ENCODE measurements around the gene HIVEP3. TPM values are rescaled to one million over a fixed set of nuclear protein-coding genes. Genes with fewer than 3 reads are reported as not detected.

HIVEP3 gene
- total RNA-seq, 2 donors from 2014 or later: 4.7 to 5.8 TPM

GRCh38 chr1:41823471-41823870 lies 95.3 kb downstream of the HIVEP3 start:
- H3K27me3 ChIP-seq: no peaks in the 10 kb centered on the region
- DNase-seq (ENCODE audit: low spot score): no peak

GRCh38 chr1:41822866-41823265 lies 95.9 kb downstream of the HIVEP3 start:
- H3K27me3 ChIP-seq: no peaks in the 10 kb centered on the region
- no peaks in the 10 kb centered on the region for H3K9me3 ChIP-seq
- no peak overlapping the region for H3K4me3 ChIP-seq
- peaks cover 0 to 18% of the 10 kb centered on the region in 2 donors for H3K4me1 ChIP-seq
- TF ChIP-seq CTCF (IDR thresholded peaks at IDR 0.05): no peak
- H3K36me3 ChIP-seq: no peaks in the 10 kb centered on the region
- DNase-seq (ENCODE audit: low spot score): no peak
- H3K27ac ChIP-seq: peak overlapping the region in 1 of 2 donors; percentile 52

More at GRCh38 chr1:41823471-41823870, 95.3 kb downstream of the HIVEP3 start:
- H3K27ac ChIP-seq: peak overlapping the region in 1 of 2 donors; percentile 52
- no peak for TF ChIP-seq CTCF (IDR thresholded peaks at IDR 0.05)
- no peak overlapping the region for H3K4me3 ChIP-seq
- H3K4me1 ChIP-seq: peaks cover 0 to 22% of the 10 kb centered on the region in 2 donors
- no peaks in the 10 kb centered on the region for H3K36me3 ChIP-seq
- no peaks in the 10 kb centered on the region for H3K9me3 ChIP-seq

- Histone ChIP-seq H3K36me3 (no peaks in the 10 kb centered on the region), H3K4me3 (no peak overlapping the region), H3K9me3 (no peaks in the 10 kb centered on the region), H3K27ac (no peak overlapping the region), H3K27me3 (no peaks in the 10 kb centered on the region), H3K4me1 (peaks cover 0 to 14% of the 10 kb centered on the region in 2 donors)
- TF ChIP-seq CTCF (IDR thresholded peaks at IDR 0.05): no peak
- no peak for DNase-seq (ENCODE audit: low spot score)
Observed at GRCh38 chr1:41819843-41820242, 98.9 kb downstream of the HIVEP3 start.

GRCh38 chr1:41819069-41819468 lies 99.7 kb downstream of the HIVEP3 start:
- Histone ChIP-seq H3K27ac (no peak overlapping the region), H3K4me3 (no peak overlapping the region), H3K9me3 (no peaks in the 10 kb centered on the region), H3K36me3 (no peaks in the 10 kb centered on the region), H3K27me3 (no peaks in the 10 kb centered on the region), H3K4me1 (peaks cover 0 to 17% of the 10 kb centered on the region in 2 donors)
- no peak for TF ChIP-seq CTCF (IDR thresholded peaks at IDR 0.05)
- DNase-seq (ENCODE audit: low spot score): no peak

GRCh38 chr1:41816061-41816460 lies 102.7 kb downstream of the HIVEP3 start:
- Histone ChIP-seq H3K36me3 (no peaks in the 10 kb centered on the region), H3K27ac (no peak overlapping the region), H3K4me3 (no peak overlapping the region), H3K9me3 (no peaks in the 10 kb centered on the region), H3K27me3 (no peaks in the 10 kb centered on the region), H3K4me1 (peaks cover 0 to 26% of the 10 kb centered on the region in 2 donors)
- no peak for TF ChIP-seq CTCF (IDR thresholded peaks at IDR 0.05)
- no peak for DNase-seq (ENCODE audit: low spot score)

All from right atrium auricular region (tissue), 2 donors.